SU-DHL-6 (cell line): ENCODE measurements around the gene C7orf25.

ENCODE experiments used
- H2AFZ ChIP-seq: fragments of 200-600 bp; sonication (generic); 2 replicates; pipeline ENCODE4 v1.6.1; 2014; ENCODE audit warnings: low read depth, mild to moderate bottlenecking, moderate library complexity, mixed read lengths, antibody characterized with exemption, low read length; ENCODE audit not compliant: severe bottlenecking
- H3F3A ChIP-seq: fragments of 200-600 bp; shearing (Covaris generic); 2 replicates; pipeline ENCODE4 v1.6.0; 2016; ENCODE audit warnings: antibody characterized with exemption, mild to moderate bottlenecking; ENCODE audit not compliant: insufficient read depth
- H3K27ac ChIP-seq: fragments of 200-600 bp; sonication (generic); 2 replicates; pipeline ENCODE4 v1.5.1; 2016; ENCODE audit warnings: low read depth, mild to moderate bottlenecking, low read length, moderate library complexity, mixed read lengths
- H3K27me3 ChIP-seq: fragments of 200-600 bp; sonication (generic), shearing (Covaris generic); 2 replicates; pipeline ENCODE4 v1.6.0; 2014; ENCODE audit warnings: mild to moderate bottlenecking, low read length
- H3K36me3 ChIP-seq: fragments of 200-600 bp; sonication (generic); 2 replicates; pipeline ENCODE4 v1.6.1; 2014; ENCODE audit warnings: mild to moderate bottlenecking, low read length, mixed read lengths
- H3K4me2 ChIP-seq: fragments of 300-600, 200-600 bp; shearing (Covaris generic), sonication (generic); 2 replicates; pipeline ENCODE4 v1.6.0; 2014; ENCODE audit warnings: low read length, low read depth, mild to moderate bottlenecking; ENCODE audit not compliant: poor library complexity, severe bottlenecking
- H3K4me3 ChIP-seq: fragments of 200-600 bp; sonication (generic); 2 replicates; pipeline ENCODE4 v1.5.1; 2014; ENCODE audit warnings: antibody characterized with exemption, low read length, mild to moderate bottlenecking, mixed read lengths; ENCODE audit not compliant: insufficient read depth, poor library complexity, severe bottlenecking
- H3K79me2 ChIP-seq: fragments of 200-600 bp; sonication (generic); 2 replicates; pipeline ENCODE4 v1.6.1; 2014; ENCODE audit warnings: mild to moderate bottlenecking, low read length, moderate library complexity; ENCODE audit not compliant: insufficient read depth
- H3K9ac ChIP-seq: fragments of 200-600 bp; sonication (generic); 2 replicates; pipeline ENCODE4 v1.7.0; 2014; ENCODE audit warnings: mild to moderate bottlenecking, low read length
- H3K9me2 ChIP-seq: fragments of 200-600 bp; sonication (generic); replicated peaks from 2 replicates; pipeline ENCODE4 v1.6.1; 2014; ENCODE audit warnings: low read length; ENCODE audit not compliant: insufficient read depth
- H3K9me3 ChIP-seq: fragments of 200-600 bp; sonication (generic); 2 replicates; pipeline ENCODE4 v1.6.1; 2014; ENCODE audit warnings: low read length, mixed read lengths; ENCODE audit not compliant: insufficient read depth
- H4K20me1 ChIP-seq: fragments of 200-600 bp; sonication (generic); 2 replicates; pipeline ENCODE4 v1.6.1; 2014; ENCODE audit warnings: low read depth, mild to moderate bottlenecking, antibody characterized with exemption, low read length, moderate library complexity, mixed read lengths
- CTCF ChIP-seq: fragments of 200-600 bp; sonication (generic); IDR thresholded peaks from one replicate; pipeline ENCODE4 v1.5.1; 2017; ENCODE audit warnings: antibody characterized with exemption, mild to moderate bottlenecking, low read length, moderate library complexity; ENCODE audit not compliant: insufficient read depth, poor library complexity, severe bottlenecking
- EZH2phosphoT487 ChIP-seq: fragments of 200-600 bp; sonication (generic), shearing (Covaris generic); conservative IDR thresholded peaks from 2 replicates; pipeline ENCODE4 v1.6.1; 2018; ENCODE audit warnings: mild to moderate bottlenecking, antibody characterized with exemption, low read length, moderate library complexity, mixed read lengths

The C7orf25 gene

GRCh38 chr7:42959549-42959948, 47.7 kb upstream of the C7orf25 start:
- peaks cover 5% of the 10 kb centered on the region; the same call in 1 of the 2 replicates for H3K36me3 ChIP-seq
- no peak overlapping the region for H2AFZ ChIP-seq
- no peaks in the 10 kb centered on the region for H3K9me2 ChIP-seq
- TF ChIP-seq EZH2phosphoT487, result no peak
- TF ChIP-seq CTCF, result no peak
- H3K9ac ChIP-seq, result no peak overlapping the region
- H3F3A ChIP-seq, result no peaks in the 10 kb centered on the region
- H4K20me1 ChIP-seq, result no peaks in the 10 kb centered on the region
- H3K9me3 ChIP-seq, result peaks cover 13% of the 10 kb centered on the region; the same call in 1 of the 2 replicates
- no peak overlapping the region for H3K4me3 ChIP-seq
- H3K27ac ChIP-seq, result no peak overlapping the region
- H3K27me3 ChIP-seq, result no peaks in the 10 kb centered on the region
- no peaks in the 10 kb centered on the region for H3K79me2 ChIP-seq
- no peak overlapping the region for H3K4me2 ChIP-seq

GRCh38 chr7:42956062-42956461, 44.2 kb upstream of the C7orf25 start:
- Histone ChIP-seq H3K79me2 (no peaks in the 10 kb centered on the region), H3K9me2 (no peaks in the 10 kb centered on the region), H3F3A (no peaks in the 10 kb centered on the region), H3K36me3 (peaks cover 5% of the 10 kb centered on the region; the same call in 1 of the 2 replicates), H2AFZ (no peak overlapping the region), H4K20me1 (no peaks in the 10 kb centered on the region), H3K4me3 (no peak overlapping the region), H3K27me3 (no peaks in the 10 kb centered on the region), H3K9me3 (peaks cover 13% of the 10 kb centered on the region; the same call in 1 of the 2 replicates), H3K4me2 (no peak overlapping the region), H3K27ac (no peak overlapping the region), H3K9ac (no peak overlapping the region)
- TF ChIP-seq CTCF, result no peak

- Histone ChIP-seq H3K9ac (no peak overlapping the region), H3K27me3 (no peaks in the 10 kb centered on the region), H3K9me2 (no peaks in the 10 kb centered on the region), H2AFZ (no peak overlapping the region), H3K4me3 (no peak overlapping the region), H3F3A (no peaks in the 10 kb centered on the region), H3K4me2 (no peak overlapping the region), H3K27ac (no peak overlapping the region), H3K36me3 (peaks cover 5% of the 10 kb centered on the region; the same call in 1 of the 2 replicates), H3K79me2 (no peaks in the 10 kb centered on the region), H4K20me1 (no peaks in the 10 kb centered on the region), H3K9me3 (peaks cover 13% of the 10 kb centered on the region; the same call in 1 of the 2 replicates)
- TF ChIP-seq EZH2phosphoT487 (no peak), CTCF (no peak)
Measured at GRCh38 chr7:42953994-42954393, 42.1 kb upstream of the C7orf25 start.

GRCh38 chr7:42952328-42952727, 40.5 kb upstream of the C7orf25 start:
- Histone ChIP-seq H3K9me2 (no peaks in the 10 kb centered on the region), H3K4me3 (no peak overlapping the region), H3K9ac (no peak overlapping the region), H3K36me3 (peaks cover 5% of the 10 kb centered on the region; the same call in 1 of the 2 replicates), H3F3A (no peaks in the 10 kb centered on the region), H2AFZ (no peak overlapping the region), H3K79me2 (no peaks in the 10 kb centered on the region), H4K20me1 (no peaks in the 10 kb centered on the region), H3K27ac (no peak overlapping the region), H3K27me3 (no peaks in the 10 kb centered on the region), H3K4me2 (no peak overlapping the region), H3K9me3 (peaks cover 10% of the 10 kb centered on the region; the same call in 1 of the 2 replicates)
- TF ChIP-seq CTCF, result no peak
- TF ChIP-seq EZH2phosphoT487, result no peak
